ENCODE results near the gene WIPF2.

Gene WIPF2

GRCh38 chr17:40188694-40189093, 30.4 kb upstream of the WIPF2 start:
- H4K20me1 ChIP-seq (ENCODE audit: insufficient read depth, low read length), result no peaks in the 10 kb centered on the region
- no peaks in the 10 kb centered on the region for H3K79me2 ChIP-seq (ENCODE audit: low read length)
- no peak overlapping the region for H3K27ac ChIP-seq (ENCODE audit: low read length)
- H3K36me3 ChIP-seq (replicated peaks; ENCODE audit: low read depth, low read length), result no peaks in the 10 kb centered on the region
- no peaks in the 10 kb centered on the region for H3K9me3 ChIP-seq (ENCODE audit: insufficient read depth, low read length)
- H3K9ac ChIP-seq (ENCODE audit: low read length), result no peak overlapping the region
- no peak overlapping the region for H2AFZ ChIP-seq (ENCODE audit: low read depth, low read length)
- no peaks in the 10 kb centered on the region for H3K27me3 ChIP-seq (ENCODE audit: low read depth, low read length)
- H3K4me3 ChIP-seq (ENCODE audit: low read length), result no peak overlapping the region
- TF ChIP-seq EZH2phosphoT487 (IDR thresholded peaks at IDR 0.05; ENCODE audit: low read depth), result no peak
- TF ChIP-seq, protein P1, sequence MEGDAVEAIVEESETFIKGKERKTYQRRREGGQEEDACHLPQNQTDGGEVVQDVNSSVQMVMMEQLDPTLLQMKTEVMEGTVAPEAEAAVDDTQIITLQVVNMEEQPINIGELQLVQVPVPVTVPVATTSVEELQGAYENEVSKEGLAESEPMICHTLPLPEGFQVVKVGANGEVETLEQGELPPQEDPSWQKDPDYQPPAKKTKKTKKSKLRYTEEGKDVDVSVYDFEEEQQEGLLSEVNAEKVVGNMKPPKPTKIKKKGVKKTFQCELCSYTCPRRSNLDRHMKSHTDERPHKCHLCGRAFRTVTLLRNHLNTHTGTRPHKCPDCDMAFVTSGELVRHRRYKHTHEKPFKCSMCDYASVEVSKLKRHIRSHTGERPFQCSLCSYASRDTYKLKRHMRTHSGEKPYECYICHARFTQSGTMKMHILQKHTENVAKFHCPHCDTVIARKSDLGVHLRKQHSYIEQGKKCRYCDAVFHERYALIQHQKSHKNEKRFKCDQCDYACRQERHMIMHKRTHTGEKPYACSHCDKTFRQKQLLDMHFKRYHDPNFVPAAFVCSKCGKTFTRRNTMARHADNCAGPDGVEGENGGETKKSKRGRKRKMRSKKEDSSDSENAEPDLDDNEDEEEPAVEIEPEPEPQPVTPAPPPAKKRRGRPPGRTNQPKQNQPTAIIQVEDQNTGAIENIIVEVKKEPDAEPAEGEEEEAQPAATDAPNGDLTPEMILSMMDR (IDR thresholded peaks at IDR 0.05; ENCODE audit: low read depth, low read length), result no peak
- peaks cover 6% of the 10 kb centered on the region for H3K4me1 ChIP-seq (ENCODE audit: low read length)
- H3K4me2 ChIP-seq (ENCODE audit: low read length), result no peak overlapping the region

- Histone ChIP-seq H3K9me3 (ENCODE audit: insufficient read depth, low read length) (no peaks in the 10 kb centered on the region), H4K20me1 (ENCODE audit: insufficient read depth, low read length) (no peaks in the 10 kb centered on the region), H3K4me3 (ENCODE audit: low read length) (peak overlapping the region; percentile 92), H3K4me2 (ENCODE audit: low read length) (peak overlapping the region; percentile 96), H3K79me2 (ENCODE audit: low read length) (no peaks in the 10 kb centered on the region), H3K9ac (ENCODE audit: low read length) (peak overlapping the region; percentile 69), H3K36me3 (replicated peaks; ENCODE audit: low read depth, low read length) (no peaks in the 10 kb centered on the region), H3K4me1 (ENCODE audit: low read length) (peaks cover 16% of the 10 kb centered on the region), H3K27me3 (ENCODE audit: low read depth, low read length) (no peaks in the 10 kb centered on the region), H2AFZ (ENCODE audit: low read depth, low read length) (no peak overlapping the region; the same call in 1 of the 2 replicates), H3K27ac (ENCODE audit: low read length) (no peak overlapping the region)
- TF ChIP-seq EZH2phosphoT487 (IDR thresholded peaks at IDR 0.05; ENCODE audit: low read depth), result no peak
- TF ChIP-seq, protein P1 (IDR thresholded peaks at IDR 0.05; ENCODE audit: low read depth, low read length), result 0 out of 2 replicates have a peak, but pooled peaks have one; percentile 6
These were observed 28.7 kb upstream of the WIPF2 start for GRCh38 chr17:40190197-40191021.

- H3K27ac ChIP-seq (ENCODE audit: low read length), result no peak overlapping the region
- peaks cover 16% of the 10 kb centered on the region for H3K4me1 ChIP-seq (ENCODE audit: low read length)
- peak overlapping the region; percentile 96 for H3K4me2 ChIP-seq (ENCODE audit: low read length)
- H3K4me3 ChIP-seq (ENCODE audit: low read length), result peak overlapping the region; percentile 92
- peak overlapping the region; percentile 69 for H3K9ac ChIP-seq (ENCODE audit: low read length)
- H2AFZ ChIP-seq (ENCODE audit: low read depth, low read length), result peak overlapping the region; percentile 86
- no peaks in the 10 kb centered on the region for H3K79me2 ChIP-seq (ENCODE audit: low read length)
- no peaks in the 10 kb centered on the region for H3K27me3 ChIP-seq (ENCODE audit: low read depth, low read length)
- H4K20me1 ChIP-seq (ENCODE audit: insufficient read depth, low read length), result no peaks in the 10 kb centered on the region
- TF ChIP-seq EZH2phosphoT487 (IDR thresholded peaks at IDR 0.05; ENCODE audit: low read depth), result no peak
- TF ChIP-seq, protein P1 (IDR thresholded peaks at IDR 0.05; ENCODE audit: low read depth, low read length), result peak; percentile 83
- no peaks in the 10 kb centered on the region for H3K36me3 ChIP-seq (replicated peaks; ENCODE audit: low read depth, low read length)
- H3K9me3 ChIP-seq (ENCODE audit: insufficient read depth, low read length), result no peaks in the 10 kb centered on the region
These were observed 27.6 kb upstream of the WIPF2 start for GRCh38 chr17:40191237-40192208.

DNA sequence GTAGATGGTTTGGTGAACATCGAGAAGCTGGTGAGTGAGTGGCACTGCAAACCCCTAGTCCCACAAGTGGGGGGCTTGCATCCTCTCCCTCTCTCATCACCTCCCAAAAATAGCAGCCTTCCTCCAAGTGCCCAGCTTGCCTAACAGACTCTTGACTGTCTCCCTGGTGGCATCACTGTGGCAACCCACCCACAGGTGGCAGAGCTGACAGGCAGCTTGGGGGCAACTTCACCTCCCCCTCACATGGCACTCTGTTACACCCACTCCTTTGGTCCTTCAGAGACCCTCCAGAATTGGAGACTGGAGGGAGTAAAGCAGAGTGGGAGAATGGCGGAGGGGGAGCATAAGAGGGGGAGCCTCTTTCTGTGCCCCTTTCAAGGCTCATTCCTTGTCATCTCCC, 26.1 kb upstream of the WIPF2 start:
- no peaks in the 10 kb centered on the region for H4K20me1 ChIP-seq (ENCODE audit: insufficient read depth, low read length)
- H3K9me3 ChIP-seq (ENCODE audit: insufficient read depth, low read length), result no peaks in the 10 kb centered on the region
- no peak overlapping the region for H3K9ac ChIP-seq (ENCODE audit: low read length)

More for the DNA sequence above, 26.1 kb upstream of the WIPF2 start:
- H3K4me2 ChIP-seq (ENCODE audit: low read length), result no peak overlapping the region
- H3K79me2 ChIP-seq (ENCODE audit: low read length), result no peaks in the 10 kb centered on the region
- H3K36me3 ChIP-seq (replicated peaks; ENCODE audit: low read depth, low read length), result no peaks in the 10 kb centered on the region
- H3K4me1 ChIP-seq (ENCODE audit: low read length), result peaks cover 16% of the 10 kb centered on the region
- H3K27me3 ChIP-seq (ENCODE audit: low read depth, low read length), result no peaks in the 10 kb centered on the region
- TF ChIP-seq, protein P1 (IDR thresholded peaks at IDR 0.05; ENCODE audit: low read depth, low read length), result no peak
- no peak for TF ChIP-seq EZH2phosphoT487 (IDR thresholded peaks at IDR 0.05; ENCODE audit: low read depth)
- no peak overlapping the region for H3K27ac ChIP-seq (ENCODE audit: low read length)
- H2AFZ ChIP-seq (ENCODE audit: low read depth, low read length), result no peak overlapping the region
- H3K4me3 ChIP-seq (ENCODE audit: low read length), result no peak overlapping the region

Measured in OCI-LY3 (cell line).